Smooth muscle cell (in vitro differentiated cells): ENCODE data around the gene TEAD2. TPM values are rescaled to one million over a fixed set of nuclear protein-coding genes. Genes with fewer than 3 reads are reported as not detected.
A peak's percentile ranks its signal among the peaks of the same experiment; 100 is the strongest.
"Not testable (repeated sequence)": the region's sequence is repeated elsewhere in the genome, so short reads cannot be mapped to it uniquely, and the experiment has no call there.

Source experiments
- DNase-seq: peaks from one replicate; lab custom pipeline; 2025; ENCODE audit not compliant: unreplicated experiment; lab: John Stamatoyannopoulos, UW
- H2AFZ ChIP-seq: fragments of 200-600 bp; sonication (generic); 2 replicates; pipeline ENCODE4 v1.6.0; 2016; ENCODE audit warnings: antibody characterized with exemption, low read depth, mild to moderate bottlenecking
- H3F3A ChIP-seq: fragments of 200-600 bp; sonication (generic); 2 replicates; pipeline ENCODE4 v1.6.0; 2017; ENCODE audit warnings: antibody characterized with exemption, low read depth
- H3K27ac ChIP-seq: fragments of 200-600 bp; sonication (generic); 2 replicates; pipeline ENCODE4 v1.5.1; 2016; ENCODE audit warnings: low read depth, mild to moderate bottlenecking
- H3K27me3 ChIP-seq: fragments of 200-600 bp; sonication (generic); 2 replicates; pipeline ENCODE4 v1.6.1; 2016; ENCODE audit warnings: low read depth, mild to moderate bottlenecking
- H3K36me3 ChIP-seq: fragments of 200-600 bp; sonication (generic); 2 replicates; pipeline ENCODE4 v1.5.1; 2016; ENCODE audit warnings: low read depth
- H3K4me1 ChIP-seq: fragments of 200-600 bp; sonication (generic); 2 replicates; pipeline ENCODE4 v1.5.1; 2016; ENCODE audit warnings: low read depth
- H3K4me2 ChIP-seq: fragments of 200-600 bp; sonication (generic); 2 replicates; pipeline ENCODE4 v1.6.0; 2016; ENCODE audit warnings: mild to moderate bottlenecking
- H3K4me3 ChIP-seq: fragments of 200-600 bp; sonication (generic); 2 replicates; pipeline ENCODE4 v1.5.1; 2016; ENCODE audit warnings: mild to moderate bottlenecking
- H3K79me2 ChIP-seq: fragments of 200-600 bp; sonication (generic); 2 replicates; pipeline ENCODE4 v1.6.0; 2016; ENCODE audit warnings: low read depth, mild to moderate bottlenecking
- H3K9ac ChIP-seq: fragments of 200-600 bp; sonication (generic); 2 replicates; pipeline ENCODE4 v1.6.0; 2016; ENCODE audit warnings: low read depth
- H3K9me3 ChIP-seq: fragments of 200-600 bp; sonication (generic); replicated peaks from 2 replicates; pipeline ENCODE4 v1.5.1; 2016; ENCODE audit warnings: low read depth
- H4K20me1 ChIP-seq: fragments of 200-600 bp; sonication (generic); 2 replicates; pipeline ENCODE4 v1.6.0; 2016; ENCODE audit warnings: low read depth
- WGBS: methylation state at CpG from one replicate; pipeline ENCODE4 v1.1.7; 2016; ENCODE audit warnings: low lambda C conversion rate; 5-methylcytosine and 5-hydroxymethylcytosine counted together
- polyA plus RNA-seq: library from polyadenylated mRNA; unstranded; fragments of >200 nt; fragmentation: Nextera tagmentation; extraction: Ambion mirVana; gene quantifications from 2 replicates; pipeline ENCODE4 v1.2.1, GENCODE V29; 2016
- total RNA-seq: library from RNA; depleted of rRNA; stranded (reverse); fragments of >200 nt; gene quantifications from 2 replicates; pipeline ENCODE4 v1.2.3, GENCODE V29; 2014
- TF ChIP-seq, protein P1 (sequence below): fragments of 200-600 bp; sonication (generic); IDR thresholded peaks from 2 replicates; pipeline ENCODE4 v1.5.1; 2017; ENCODE audit warnings: borderline replicate concordance, mild to moderate bottlenecking, antibody characterized with exemption; ENCODE audit not compliant: insufficient read depth, poor library complexity, severe bottlenecking

Gene TEAD2
- total and polyA plus RNA-seq, 2 experiments from 2014 or later: 58.5 to 71.8 TPM

DNA sequence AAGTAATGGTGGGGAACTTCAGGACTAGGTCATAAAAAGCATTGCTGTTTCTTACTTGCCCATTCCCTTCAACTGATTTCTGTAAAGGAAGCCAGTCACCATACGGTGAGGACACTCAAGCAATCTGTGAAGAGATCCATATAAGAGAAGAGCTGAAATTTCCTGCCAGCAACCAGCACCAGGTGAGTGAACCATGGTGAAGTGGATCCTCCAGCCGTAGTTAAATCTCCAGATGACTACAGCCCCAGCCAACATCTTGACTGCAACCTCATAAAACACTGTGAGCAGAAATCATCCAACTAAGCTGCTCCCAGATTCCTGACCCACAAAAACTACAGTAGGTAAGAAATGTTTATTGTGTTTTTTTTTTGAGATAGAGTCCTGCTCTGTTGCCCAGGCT is 33.5 kb downstream of the TEAD2 start:
- Histone ChIP-seq H3K36me3 (no peaks in the 10 kb centered on the region), H3K4me3 (no peak overlapping the region), H3K9ac (no peak overlapping the region), H3K27me3 (no peaks in the 10 kb centered on the region), H2AFZ (no peak overlapping the region), H3F3A (no peaks in the 10 kb centered on the region), H3K4me1 (no peaks in the 10 kb centered on the region), H3K4me2 (no peak overlapping the region), H4K20me1 (no peaks in the 10 kb centered on the region), H3K9me3 (no peaks in the 10 kb centered on the region), H3K79me2 (no peaks in the 10 kb centered on the region), H3K27ac (no peak overlapping the region)
- TF ChIP-seq, protein P1, sequence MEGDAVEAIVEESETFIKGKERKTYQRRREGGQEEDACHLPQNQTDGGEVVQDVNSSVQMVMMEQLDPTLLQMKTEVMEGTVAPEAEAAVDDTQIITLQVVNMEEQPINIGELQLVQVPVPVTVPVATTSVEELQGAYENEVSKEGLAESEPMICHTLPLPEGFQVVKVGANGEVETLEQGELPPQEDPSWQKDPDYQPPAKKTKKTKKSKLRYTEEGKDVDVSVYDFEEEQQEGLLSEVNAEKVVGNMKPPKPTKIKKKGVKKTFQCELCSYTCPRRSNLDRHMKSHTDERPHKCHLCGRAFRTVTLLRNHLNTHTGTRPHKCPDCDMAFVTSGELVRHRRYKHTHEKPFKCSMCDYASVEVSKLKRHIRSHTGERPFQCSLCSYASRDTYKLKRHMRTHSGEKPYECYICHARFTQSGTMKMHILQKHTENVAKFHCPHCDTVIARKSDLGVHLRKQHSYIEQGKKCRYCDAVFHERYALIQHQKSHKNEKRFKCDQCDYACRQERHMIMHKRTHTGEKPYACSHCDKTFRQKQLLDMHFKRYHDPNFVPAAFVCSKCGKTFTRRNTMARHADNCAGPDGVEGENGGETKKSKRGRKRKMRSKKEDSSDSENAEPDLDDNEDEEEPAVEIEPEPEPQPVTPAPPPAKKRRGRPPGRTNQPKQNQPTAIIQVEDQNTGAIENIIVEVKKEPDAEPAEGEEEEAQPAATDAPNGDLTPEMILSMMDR: no peak
- 90% methylated on average over 2 of the region's 2 CpGs for WGBS
- DNase-seq: no peak

DNA sequence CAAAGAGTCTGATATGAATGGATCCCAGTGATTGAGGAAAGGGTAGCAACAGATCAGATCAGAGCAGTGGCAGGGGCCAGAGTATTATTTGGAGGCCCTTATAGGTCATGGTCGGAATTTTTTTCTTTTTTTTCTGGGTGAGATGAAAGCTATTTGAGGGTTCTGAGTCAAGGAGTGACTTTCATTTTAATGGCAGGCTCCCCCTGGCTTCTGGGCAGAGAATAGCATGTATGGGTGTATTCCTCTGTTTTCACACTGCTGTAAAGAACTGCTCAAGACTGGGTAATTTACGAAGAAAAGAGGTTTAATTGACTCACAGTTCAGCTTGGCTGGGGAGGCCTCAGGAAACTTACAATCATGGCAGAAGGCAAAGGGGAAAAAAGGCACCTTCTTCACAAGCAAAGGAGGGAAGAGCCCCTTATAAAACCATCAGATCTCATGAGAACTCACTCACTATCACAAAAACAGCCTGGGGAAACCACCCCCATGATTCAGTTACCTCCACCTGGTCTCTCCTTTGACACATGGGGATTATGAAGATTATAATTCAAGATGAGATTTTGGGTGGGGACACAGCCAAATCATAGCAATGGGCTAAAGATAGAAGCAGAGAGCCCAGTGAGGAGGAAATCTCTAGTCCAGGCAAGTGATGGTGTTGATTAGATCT is 34.2 kb downstream of the TEAD2 start:
- Histone ChIP-seq H3F3A (no peaks in the 10 kb centered on the region), H4K20me1 (no peaks in the 10 kb centered on the region), H3K4me2 (no peak overlapping the region), H3K9me3 (no peaks in the 10 kb centered on the region), H3K4me1 (no peaks in the 10 kb centered on the region), H3K27me3 (no peaks in the 10 kb centered on the region), H3K9ac (no peak overlapping the region), H3K79me2 (no peaks in the 10 kb centered on the region), H3K4me3 (no peak overlapping the region), H3K27ac (no peak overlapping the region), H3K36me3 (peaks cover 2% of the 10 kb centered on the region), H2AFZ (no peak overlapping the region)
- WGBS: 82% methylated on average over 2 of the region's 2 CpGs
- TF ChIP-seq, protein P1: peak; percentile 39
- no peak for DNase-seq

DNA sequence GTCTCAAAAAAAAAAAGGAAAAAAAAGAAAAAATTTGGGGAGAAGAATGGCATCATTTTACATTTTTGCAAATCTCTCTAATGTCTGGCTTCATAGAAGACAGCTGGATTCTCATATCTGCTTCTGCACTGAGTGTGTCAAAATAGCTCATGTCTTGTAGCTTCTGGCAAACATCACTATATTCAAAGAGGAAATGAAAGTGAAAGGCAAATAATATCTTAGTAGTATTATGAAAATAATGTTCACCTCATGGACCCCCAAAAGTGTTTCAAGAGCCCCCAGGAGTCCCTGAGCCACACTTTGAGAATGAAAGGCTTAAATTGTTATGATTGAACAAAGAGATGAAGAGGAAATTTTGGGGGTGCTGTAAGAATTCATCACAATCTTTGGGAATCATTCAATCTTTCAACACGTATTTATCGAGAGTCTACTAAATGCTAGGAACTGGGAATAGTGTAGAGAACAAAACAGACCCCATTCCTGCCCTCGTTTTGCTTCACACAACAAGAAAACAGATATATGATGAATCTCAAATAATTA is 36.0 kb downstream of the TEAD2 start:
- H3K79me2 ChIP-seq: no peaks in the 10 kb centered on the region
- no peak overlapping the region for H2AFZ ChIP-seq
- 93% methylated on average over 3 of the region's 3 CpGs for WGBS
- DNase-seq: no peak
- no peak overlapping the region for H3K4me3 ChIP-seq
- no peak overlapping the region for H3K4me2 ChIP-seq
- H3F3A ChIP-seq: no peaks in the 10 kb centered on the region
- TF ChIP-seq, protein P1: no peak
- H3K4me1 ChIP-seq: no peaks in the 10 kb centered on the region
- no peak overlapping the region for H3K9ac ChIP-seq
- H3K36me3 ChIP-seq: peaks cover 15% of the 10 kb centered on the region
- H3K27me3 ChIP-seq: no peaks in the 10 kb centered on the region
- no peak overlapping the region for H3K27ac ChIP-seq
- no peaks in the 10 kb centered on the region for H4K20me1 ChIP-seq
- H3K9me3 ChIP-seq: no peaks in the 10 kb centered on the region

DNA sequence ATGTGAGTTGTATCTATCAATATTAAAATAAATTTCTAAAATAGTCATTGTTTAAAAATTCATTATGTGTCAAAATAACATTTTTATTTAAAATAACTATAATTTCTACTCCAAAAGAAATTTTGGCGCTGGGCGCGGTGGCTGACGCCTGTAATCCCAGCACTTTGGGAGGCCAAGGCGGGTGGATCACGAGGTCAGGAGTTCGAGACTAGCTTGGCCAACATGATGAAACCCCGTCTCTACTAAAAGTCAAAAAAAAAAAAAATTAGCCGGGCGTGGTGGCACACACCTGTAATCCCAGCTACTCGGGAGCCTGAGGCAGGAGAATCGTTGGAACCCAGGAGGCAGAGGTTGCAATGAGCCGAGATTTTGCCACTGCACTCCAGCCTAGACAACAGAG is 36.5 kb downstream of the TEAD2 start:
- not testable (repeated sequence) for H3K4me3 ChIP-seq, DNase-seq, H3K4me1 ChIP-seq, H2AFZ ChIP-seq, H3K9me3 ChIP-seq, H4K20me1 ChIP-seq, H3K4me2 ChIP-seq, H3K9ac ChIP-seq, H3K79me2 ChIP-seq, H3F3A ChIP-seq, H3K27ac ChIP-seq, H3K27me3 ChIP-seq
- WGBS: 98% methylated on average over 13 of the region's 13 CpGs
- H3K36me3 ChIP-seq: peaks cover 15% of the 10 kb centered on the region
